Stimulated activated naive CD8-positive, alpha-beta T cell treated with anti-CD3 and anti-CD28 coated beads, Interleukin-15, Interleukin-2, amounts not matched to agents 100 U/mL and 50 U/mL, for 24 hours (primary cell): ENCODE data around the gene CXCL10.

Experiments
- ATAC-seq: fragments of 150-1000 bp; cut with Tn5 transposase; one replicate; pipeline ENCODE4 v1.10.0; 2021
- DNase-seq: peaks from one replicate; pipeline ENCODE4 v3.0.0; 2021

CXCL10 gene

DNA sequence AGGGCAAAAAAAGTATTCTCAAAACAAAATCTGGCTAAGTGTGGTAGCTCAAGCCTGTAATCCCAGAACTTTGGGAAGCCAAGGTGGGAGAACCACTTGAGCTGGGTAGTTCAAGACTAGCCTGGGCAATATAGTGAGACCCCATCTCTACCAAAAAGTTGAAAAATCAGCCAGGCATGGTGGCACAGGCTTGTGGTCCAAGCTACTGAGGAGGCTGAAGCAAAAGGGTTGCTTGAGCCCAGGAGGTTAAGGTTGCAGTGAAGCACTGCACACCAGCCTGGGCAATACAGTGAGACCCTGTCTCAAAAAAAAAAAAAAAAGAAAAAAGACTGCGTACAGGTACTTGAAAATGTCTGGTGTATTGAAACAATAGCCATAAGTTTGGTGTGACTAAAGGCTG is 30.8 kb downstream of the CXCL10 start:
- DNase-seq (no peak), ATAC-seq (no peak)

DNA sequence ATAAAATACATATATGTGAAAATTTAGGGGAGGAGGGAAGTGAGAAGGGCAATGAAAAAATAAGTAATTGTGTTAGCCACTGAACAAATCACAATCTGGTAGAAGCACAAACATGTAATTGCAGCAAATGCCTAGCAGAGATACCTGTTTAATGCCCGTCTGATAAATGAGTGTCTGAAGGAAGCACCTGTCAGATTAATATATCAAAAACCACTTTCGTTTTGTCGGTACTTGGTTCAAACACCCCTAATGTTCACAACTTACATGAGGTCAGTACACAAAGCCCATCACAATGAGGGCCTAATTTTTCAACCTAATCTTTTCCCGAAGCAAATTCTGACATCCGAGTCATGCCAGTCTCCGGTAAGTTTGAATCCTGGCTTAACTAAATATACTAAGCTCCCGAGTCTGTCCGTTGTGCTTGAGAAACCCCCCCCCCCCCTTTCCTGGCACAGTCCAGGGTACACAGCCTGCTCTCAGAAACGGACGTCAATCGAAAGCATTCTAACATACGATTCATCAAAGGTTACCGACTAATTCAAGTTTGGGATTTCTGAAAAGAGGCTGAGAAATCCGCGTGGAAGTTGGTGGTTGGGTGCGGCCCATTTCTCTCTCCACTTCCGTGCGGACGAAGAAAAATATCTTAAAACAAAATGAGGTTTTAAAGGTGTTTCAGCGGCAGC is 33.3 kb downstream of the CXCL10 start:
- DNase-seq (no peak), ATAC-seq (no peak)

DNA sequence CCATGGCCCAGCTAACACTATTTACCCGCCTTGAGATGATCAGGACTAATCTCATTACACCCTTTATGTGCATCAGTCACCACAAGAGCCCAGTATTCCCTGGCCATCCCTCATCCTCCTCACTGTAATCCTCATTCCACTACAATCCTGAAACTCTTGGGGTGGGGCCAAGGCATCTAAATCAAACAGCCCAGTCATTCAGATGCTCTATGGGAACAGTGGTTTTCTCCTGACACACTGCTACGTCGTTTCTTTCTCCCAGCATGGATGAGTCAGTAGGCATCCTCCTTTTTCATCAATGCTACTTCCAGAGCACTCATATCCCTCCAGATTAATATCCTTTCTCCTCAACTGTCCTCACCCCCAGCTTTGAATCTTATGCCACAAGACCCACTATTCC is 38.2 kb downstream of the CXCL10 start:
- ATAC-seq = no peak
- DNase-seq = no peak

DNA sequence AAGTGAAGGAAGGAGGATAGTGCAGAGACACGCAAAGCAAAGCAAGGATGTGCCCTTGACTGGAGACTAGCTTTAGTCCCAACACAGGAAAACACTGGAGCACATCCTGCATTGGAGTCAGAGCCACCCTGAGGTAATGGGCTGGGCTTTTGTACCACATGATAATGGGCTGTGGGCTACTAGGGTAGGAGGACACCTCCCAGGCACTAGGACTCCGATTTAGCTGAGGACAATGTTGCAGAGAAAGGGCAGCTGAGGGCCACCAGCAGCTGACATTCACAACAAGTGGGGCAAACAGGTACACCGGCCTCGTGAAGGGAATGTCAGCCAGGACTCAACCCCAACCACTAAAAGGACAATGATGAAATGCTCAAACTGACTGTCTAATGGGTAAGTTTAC is 42.7 kb downstream of the CXCL10 start:
- ATAC-seq (no peak), DNase-seq (no peak)

DNA sequence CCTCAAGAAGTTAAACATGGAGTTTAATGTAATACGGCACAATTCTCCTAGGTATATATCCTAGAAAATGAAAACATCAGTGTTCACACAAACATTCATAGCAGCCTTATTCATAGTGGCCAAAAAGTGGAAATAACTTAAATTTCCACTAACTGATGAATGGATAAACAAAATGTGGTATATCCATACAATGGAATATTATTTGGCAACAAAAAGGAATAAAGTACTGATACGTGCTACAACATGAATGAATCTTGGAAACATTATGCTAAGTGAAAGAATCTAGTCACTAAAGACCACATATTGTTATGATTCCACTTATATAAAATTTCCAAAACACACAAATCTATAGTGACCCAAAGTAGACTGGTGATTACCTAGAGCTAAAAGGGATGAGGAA is 47.1 kb downstream of the CXCL10 start:
- DNase-seq (no peak), ATAC-seq (no peak)

DNA sequence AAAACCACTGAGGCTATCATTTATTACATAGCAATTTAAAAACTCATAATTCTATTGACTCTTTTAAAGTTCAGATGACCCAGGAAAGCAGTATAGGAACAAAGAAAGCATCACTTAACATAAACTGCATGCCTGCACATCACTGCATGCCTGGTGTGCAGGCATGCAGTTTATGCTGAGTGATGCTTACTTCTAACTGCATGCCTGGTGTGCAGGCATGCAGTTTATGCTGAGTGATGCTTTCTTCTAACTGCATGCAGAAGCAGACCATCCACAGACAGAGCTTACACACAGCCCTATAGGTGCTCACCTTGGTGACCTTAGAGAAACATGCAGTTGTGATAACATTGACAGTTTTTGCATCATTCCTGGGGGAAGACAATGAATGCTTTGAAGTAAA is 49.5 kb downstream of the CXCL10 start:
- no peak for ATAC-seq

More for the DNA sequence above, 49.5 kb downstream of the CXCL10 start:
- DNase-seq = no peak
